C1 segment of cervical spinal cord (tissue), 14 donors: Measurements from ENCODE around the gene SURF1.

Experiments
- DNase-seq, 14 donors: peaks; one replicate each; lab custom pipeline; 2025; lab: John Stamatoyannopoulos, UW

Gene SURF1

GRCh38 chr9:133362359-133363044 is 6.2 kb upstream of the SURF1 start:
- DNase-seq = no peak

- no peak for DNase-seq
Measured at GRCh38 chr9:133361507-133362092, 5.3 kb upstream of the SURF1 start.

- no peak for DNase-seq
Measured at GRCh38 chr9:133360400-133361393, 4.4 kb upstream of the SURF1 start.

GRCh38 chr9:133359399-133360175 is 3.3 kb upstream of the SURF1 start:
- DNase-seq = peak in 1 of 14 donors; percentile 61

- no peak for DNase-seq
Measured at GRCh38 chr9:133357656-133358055, 1.4 kb upstream of the SURF1 start.

GRCh38 chr9:133355881-133356357 is 368 bp downstream of the SURF1 start:
- DNase-seq = peak in 1 of 14 donors; percentile 64

- DNase-seq = no peak
Measured at GRCh38 chr9:133354766-133355165, 1.5 kb downstream of the SURF1 start.

GRCh38 chr9:133353548-133353947 is 2.7 kb downstream of the SURF1 start:
- DNase-seq = no peak

GRCh38 chr9:133352635-133353340 is 3.5 kb downstream of the SURF1 start:
- no peak for DNase-seq

- DNase-seq = peak in 1 of 14 donors; percentile 16
Measured at GRCh38 chr9:133351908-133352634, 4.2 kb downstream of the SURF1 start.

- no peak for DNase-seq
Measured at GRCh38 chr9:133351526-133351907, 4.8 kb downstream of the SURF1 start.

GRCh38 chr9:133349965-133350616 is 6.2 kb downstream of the SURF1 start:
- DNase-seq = no peak

- no peak for DNase-seq
Measured at GRCh38 chr9:133348718-133349573, 7.3 kb downstream of the SURF1 start.

- DNase-seq = peak; percentile 30 to 90 (median 82)
Measured at GRCh38 chr9:133347985-133348717, 8.1 kb downstream of the SURF1 start, which contains the start of the genes MED22 and RPL7A. TSS of gene MED22 (minus strand) at chr9:133348131. CDS start at chr9:133346662, 1,469 bp downstream. TSS of gene RPL7A (plus strand) at chr9:133348218. CDS start at chr9:133348244, 26 bp downstream.

GRCh38 chr9:133347515-133347984 is 8.7 kb downstream of the SURF1 start:
- DNase-seq = peak in 2 of 14 donors; percentile 39 to 40

- no peak for DNase-seq
Measured at GRCh38 chr9:133346021-133346785, 10.1 kb downstream of the SURF1 start.

GRCh38 chr9:133345596-133345995 is 10.7 kb downstream of the SURF1 start:
- DNase-seq = no peak
